ENCODE measurements around the gene EPG5. TPM values are rescaled to one million over a fixed set of nuclear protein-coding genes. Genes with fewer than 3 reads are reported as not detected.
"Not testable (repeated sequence)": the region's sequence is repeated elsewhere in the genome, so short reads cannot be mapped to it uniquely, and the experiment has no call there.

EPG5 gene
- polyA plus RNA-seq, 1 donor: 12.6 TPM

GRCh38 chr18:45837283-45838070 lies 129.7 kb downstream of the EPG5 start:
- peak; percentile 36 for DNase-seq

GRCh38 chr18:45836242-45837205 lies 130.6 kb downstream of the EPG5 start:
- DNase-seq: no peak

GRCh38 chr18:45835057-45835636 lies 132.0 kb downstream of the EPG5 start:
- no peak for DNase-seq

- no peak for DNase-seq
Observed at GRCh38 chr18:45834306-45834705, 132.8 kb downstream of the EPG5 start.

DNA sequence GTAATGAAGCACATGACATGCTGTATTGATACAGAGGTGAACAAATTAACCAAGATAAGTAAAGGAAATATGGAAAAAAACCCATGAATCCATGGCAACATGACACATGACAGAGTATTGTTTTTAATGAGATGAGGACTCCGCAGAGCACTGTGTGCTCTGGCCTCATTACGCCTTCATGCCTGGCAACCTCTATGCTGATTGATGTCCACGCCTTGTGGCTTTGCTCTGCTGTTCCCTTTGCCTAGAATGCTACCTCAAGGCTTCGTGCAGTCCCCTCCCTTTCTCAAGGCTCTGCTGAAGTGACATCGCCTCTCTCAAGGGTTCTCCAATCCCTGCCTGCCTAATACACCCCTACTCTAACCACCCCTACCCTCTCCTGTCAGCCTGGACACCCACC lies 133.3 kb downstream of the EPG5 start:
- no peak for DNase-seq

GRCh38 chr18:45830917-45831316 lies 136.2 kb downstream of the EPG5 start:
- no peak for DNase-seq

GRCh38 chr18:45829855-45830254 lies 137.3 kb downstream of the EPG5 start:
- DNase-seq: no peak

DNA sequence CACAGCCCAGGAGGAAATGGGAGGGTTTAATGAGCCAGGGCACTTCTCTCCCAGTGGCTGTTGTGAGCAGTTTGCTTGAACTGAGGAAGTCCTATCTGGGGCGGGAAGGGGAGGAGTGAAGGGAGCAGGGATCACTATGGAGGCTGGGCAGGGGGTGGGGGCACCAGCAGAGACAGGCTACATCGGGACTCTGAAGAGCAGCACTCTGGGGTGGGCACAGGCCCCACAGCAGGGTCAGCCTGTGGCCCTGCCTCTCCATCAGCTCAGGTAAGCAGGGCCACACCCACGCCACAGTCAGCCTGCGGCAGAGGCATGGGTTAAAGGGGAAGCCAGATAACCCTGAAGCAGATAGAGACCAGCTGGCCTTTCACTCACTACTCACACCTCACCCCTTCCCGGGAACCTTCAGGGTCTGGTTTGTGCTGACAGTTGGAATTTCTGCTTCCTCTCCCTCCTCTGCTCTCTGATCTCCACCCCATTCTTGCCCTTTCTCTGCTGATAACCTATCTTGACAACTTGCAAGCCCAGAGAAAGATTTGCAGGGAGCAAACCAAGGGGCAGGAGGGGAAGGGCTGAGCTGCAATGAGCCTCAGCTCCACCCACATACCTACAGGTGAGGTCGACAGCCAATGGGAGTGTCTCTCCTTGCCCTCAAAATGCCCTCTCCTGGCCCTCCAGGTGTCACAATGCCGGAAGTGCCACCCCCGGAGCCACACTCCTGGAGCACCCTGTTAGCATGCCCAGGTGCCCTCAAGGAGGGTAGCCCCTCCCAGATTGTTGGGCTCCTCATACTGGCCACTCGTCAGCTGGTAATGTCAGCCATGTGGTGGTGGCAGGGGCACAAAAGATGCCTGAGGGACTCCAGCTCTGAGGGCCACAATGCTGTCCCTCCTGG lies 138.0 kb downstream of the EPG5 start:
- DNase-seq: no peak

DNA sequence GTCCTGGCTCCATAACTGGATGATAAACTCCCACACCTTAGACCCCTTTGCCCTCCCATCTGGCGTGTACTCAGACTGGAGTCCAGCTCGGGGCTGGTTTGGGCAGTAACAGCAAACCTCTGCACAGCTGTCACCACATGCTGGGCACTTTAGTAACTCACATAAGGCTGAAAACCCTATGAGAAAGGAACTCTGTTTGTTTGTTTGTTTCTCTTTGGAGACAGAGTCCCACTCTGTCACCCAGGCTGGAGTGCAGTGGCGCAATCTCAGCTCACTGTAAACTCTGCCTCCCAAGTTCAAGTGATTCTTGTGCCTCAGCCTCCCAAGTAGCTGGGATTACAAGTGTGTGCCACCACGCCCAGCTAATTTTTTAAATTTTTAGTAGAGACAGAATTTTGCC lies 140.4 kb downstream of the EPG5 start:
- not testable (repeated sequence) for DNase-seq

GRCh38 chr18:45826084-45826483 lies 141.0 kb downstream of the EPG5 start:
- no peak for DNase-seq

DNA sequence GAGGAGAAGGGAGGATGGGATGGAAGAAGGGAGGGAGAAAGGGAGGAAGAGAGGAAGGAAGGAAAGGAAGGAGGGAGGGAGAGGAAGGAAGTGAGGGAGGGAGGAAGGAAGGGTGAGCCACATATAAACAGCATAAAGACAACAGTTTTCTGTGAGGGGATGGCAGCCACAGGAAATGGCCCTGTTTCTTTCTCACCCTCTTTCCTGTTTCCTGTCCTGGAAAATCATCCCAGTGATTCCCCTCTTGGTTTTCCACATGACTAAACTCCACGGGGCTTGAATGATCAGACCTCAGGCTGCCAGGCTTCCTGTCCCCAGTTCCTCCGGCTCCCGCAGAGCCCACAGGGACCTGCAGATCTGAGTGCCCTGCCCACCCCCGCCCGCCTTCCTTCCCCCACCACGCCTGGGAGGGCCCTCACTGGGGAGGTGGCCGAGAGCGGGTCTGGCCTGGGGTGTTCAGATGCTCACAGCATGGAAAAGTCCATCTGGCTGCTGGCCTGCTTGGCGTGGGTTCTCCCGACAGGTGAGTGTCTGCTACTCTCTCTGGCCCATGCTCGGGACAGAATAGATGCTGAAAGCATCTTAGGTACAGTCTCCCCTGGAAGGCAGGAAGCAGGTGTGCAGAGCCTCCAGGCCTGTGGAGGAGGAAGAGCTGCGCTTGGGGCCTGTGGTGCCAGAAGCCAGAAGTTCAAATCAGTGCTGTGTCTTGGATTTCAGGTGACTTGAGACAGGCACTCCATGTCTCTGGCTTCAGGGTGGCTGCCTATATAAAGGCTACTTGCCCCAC lies 141.7 kb downstream of the EPG5 start, which contains the start of gene SIGLEC15:
Gene SIGLEC15 (plus strand): TSS at position 418 of the 787 bp plus-strand sequence. CDS start 54 bp downstream, at position 472.
- DNase-seq: no peak

DNA sequence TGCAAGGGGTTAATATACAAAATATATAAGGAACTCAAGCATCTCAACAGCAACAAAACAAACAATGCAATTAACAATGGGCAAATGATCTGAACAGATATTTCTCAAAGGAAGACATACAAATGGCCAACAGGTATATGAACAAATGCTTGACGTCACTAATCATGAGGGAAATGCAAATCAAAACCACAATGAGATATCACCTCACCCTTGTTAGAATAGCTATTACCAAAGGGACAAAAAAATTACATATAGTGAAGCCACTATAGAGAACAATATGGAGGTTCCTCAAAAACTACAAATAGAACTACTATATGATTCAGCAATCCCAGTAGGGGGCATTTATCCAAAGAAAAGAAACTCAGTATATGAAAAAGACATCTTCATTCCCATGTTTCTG lies 145.4 kb downstream of the EPG5 start:
- DNase-seq: no peak

- DNase-seq: no peak
Observed at GRCh38 chr18:45821026-45821425, 146.1 kb downstream of the EPG5 start.

DNA sequence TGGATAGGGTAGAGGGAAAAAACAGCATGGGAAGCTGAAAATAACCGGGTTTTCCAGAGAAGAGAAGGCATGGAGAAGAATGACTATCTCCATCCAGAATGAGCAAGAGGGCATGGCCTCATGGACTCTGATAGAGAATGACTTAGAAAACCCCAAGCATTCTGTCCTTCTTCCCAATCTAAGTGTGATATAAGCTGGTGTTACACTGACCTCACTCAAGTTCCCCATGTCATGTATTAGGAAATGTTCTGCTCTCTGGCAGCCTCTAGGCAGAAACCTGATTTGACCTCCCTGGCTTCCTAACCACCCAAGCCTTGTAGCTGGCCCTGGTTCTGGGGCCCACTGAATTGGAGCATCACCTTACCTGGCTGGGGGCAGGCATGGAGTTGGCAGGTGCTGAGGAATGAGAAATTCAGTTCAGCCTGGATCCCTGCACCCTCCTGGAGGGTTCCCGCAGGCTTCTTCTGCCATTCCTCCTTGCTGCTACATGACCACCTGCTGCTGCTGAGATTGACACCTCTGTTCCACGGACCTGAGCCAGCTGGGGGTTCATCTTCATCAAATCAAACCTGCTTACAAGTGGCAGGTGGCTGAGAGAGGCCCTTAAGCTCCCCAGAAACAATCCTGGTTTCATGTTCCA lies 146.9 kb downstream of the EPG5 start:
- no peak for DNase-seq

- DNase-seq: not testable (repeated sequence)
Observed at GRCh38 chr18:45818765-45819164, 148.4 kb downstream of the EPG5 start.

- no peak for DNase-seq
Observed at GRCh38 chr18:45817543-45817942, 149.6 kb downstream of the EPG5 start.

DNA sequence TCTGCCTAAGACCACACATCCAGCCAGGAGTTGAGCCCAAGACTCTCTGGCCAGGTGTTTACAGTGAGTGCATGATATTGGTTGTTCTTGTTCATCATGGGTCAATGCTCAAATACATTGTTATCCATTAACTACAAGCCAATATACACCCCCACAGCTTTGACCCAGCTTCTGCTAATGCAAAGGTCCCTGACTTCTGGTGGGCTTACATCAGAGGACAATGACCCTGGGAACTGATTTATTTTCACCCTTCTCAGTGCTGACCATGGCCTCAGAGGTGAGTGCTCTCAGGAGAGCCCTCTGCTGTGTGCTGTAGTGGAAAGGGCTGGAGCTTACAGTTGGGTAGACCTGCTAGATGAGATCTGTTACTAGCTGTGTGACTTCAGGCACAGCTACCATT lies 152.4 kb downstream of the EPG5 start:
- not testable (repeated sequence) for DNase-seq

- DNase-seq: not testable (repeated sequence)
Observed at GRCh38 chr18:45807144-45807543, 160.0 kb downstream of the EPG5 start.

GRCh38 chr18:45806226-45806625 lies 160.9 kb downstream of the EPG5 start:
- DNase-seq: no peak

GRCh38 chr18:45805551-45805950 lies 161.6 kb downstream of the EPG5 start:
- DNase-seq: no peak
